RPMI7951 (cell line): Measurements from ENCODE around the gene CAPZA3. TPM values are rescaled to one million over a fixed set of nuclear protein-coding genes. Genes with fewer than 3 reads are reported as not detected.
"Not testable (repeated sequence)": the region's sequence is repeated elsewhere in the genome, so short reads cannot be mapped to it uniquely, and the experiment has no call there.

ENCODE experiments used
- DNase-seq: peaks from one replicate; pipeline ENCODE4 v3.0.0-alpha.2; 2012; ENCODE audit warnings: low read depth
- total RNA-seq: library from RNA; depleted of rRNA; stranded (reverse); fragments of >200 nt; shearing (Covaris generic); gene quantifications from 2 replicates; pipeline ENCODE4 v1.2.3, GENCODE V29; 2014; rRNA removed

CAPZA3 gene
- total RNA-seq, 1 experiment from 2014 or later: not detected

DNA sequence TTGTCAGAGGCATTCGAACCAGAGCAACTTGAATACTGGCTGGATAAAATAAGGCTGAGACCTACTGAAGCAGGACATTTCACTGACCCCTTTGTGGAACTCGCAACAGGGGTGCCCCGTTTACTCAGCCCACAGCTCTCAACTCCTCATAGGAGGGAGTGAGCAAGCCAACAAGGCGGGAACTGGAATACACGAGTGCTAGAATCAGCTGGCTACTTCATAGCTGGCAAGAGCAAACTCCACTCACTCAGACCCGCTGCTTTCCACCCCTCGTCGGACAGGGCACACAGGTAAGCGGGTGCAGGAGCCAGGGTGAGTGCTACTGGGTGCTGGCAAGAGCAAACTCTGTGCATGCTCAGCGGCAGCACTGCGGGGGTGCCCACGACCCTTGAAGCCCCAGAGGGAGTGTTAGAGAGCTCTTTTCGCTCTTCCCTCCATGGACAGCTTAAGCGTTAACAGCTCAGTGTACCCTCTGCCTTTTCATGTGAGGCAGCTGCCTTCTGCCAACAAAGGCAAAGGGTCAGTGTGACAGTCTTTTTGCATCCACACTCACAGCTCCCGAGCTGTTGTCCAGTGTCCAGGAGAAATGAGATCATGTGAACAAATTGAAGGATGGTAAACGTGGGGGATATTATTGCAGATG is 15.7 kb downstream of the CAPZA3 start:
- no peak for DNase-seq

DNA sequence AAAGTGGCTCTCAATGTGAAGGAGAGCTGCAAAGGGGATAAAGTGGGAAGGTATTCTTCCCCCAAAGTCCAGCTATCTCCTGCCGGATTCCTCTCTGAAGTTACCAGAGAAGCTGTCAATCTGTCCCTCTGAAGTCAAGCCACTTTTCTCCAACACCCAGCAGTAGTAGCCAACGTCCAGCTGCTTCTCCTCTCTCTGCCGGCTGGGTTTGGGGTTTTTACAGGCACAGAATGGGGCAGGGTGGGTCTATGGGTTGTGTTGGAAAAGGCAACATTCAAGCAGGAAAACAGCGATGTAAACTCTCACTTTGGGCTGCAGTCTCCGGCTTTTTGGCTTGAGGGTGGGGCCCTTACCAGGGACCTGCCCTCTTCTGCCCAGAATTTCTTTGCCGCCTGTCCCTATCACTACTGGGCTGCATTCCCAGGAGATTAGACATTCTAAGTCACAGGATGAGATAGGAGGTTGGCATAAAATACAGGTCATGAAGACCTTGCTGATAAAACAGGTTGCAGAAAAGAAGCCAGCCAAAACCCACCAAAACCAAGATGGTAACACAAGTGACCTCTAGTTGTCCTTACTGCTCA is 16.3 kb downstream of the CAPZA3 start:
- DNase-seq: no peak

DNA sequence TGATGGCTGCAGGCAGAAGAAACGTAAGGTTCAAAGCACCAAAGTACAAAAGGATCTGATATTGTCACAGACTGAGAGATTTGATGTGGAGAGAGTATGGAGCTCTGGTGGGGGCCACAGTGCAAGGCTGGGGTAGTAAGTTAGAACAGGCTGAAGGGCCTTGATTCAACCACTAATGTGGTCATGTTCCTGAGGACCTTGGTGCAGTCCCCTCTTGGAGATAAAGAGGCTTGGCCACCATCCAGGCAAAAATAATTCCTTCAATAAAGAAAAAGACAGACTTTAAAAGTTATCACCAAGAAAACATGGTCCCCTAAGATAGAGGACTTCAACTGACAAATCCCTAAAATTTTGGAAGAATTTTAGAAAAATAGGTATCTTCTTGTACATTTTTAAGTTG is 17.4 kb downstream of the CAPZA3 start:
- no peak for DNase-seq

DNA sequence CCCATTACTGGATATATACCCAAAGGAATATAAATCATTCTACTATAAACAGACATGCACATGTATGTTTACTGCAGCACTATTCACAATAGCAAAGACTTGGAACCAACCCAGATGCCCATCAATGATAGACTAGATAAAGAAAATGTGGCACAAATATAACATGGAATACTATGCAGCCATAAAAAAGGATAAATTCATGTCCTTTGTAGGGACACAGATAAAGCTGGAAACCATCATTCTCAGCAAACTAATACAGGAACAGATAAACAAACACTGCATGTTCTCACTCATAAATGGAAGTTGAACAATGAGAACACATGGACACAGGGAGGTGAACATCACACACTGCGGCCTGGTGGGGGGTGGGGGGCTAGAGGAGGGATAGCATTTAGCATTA is 28.6 kb downstream of the CAPZA3 start:
- DNase-seq: not testable (repeated sequence)

DNA sequence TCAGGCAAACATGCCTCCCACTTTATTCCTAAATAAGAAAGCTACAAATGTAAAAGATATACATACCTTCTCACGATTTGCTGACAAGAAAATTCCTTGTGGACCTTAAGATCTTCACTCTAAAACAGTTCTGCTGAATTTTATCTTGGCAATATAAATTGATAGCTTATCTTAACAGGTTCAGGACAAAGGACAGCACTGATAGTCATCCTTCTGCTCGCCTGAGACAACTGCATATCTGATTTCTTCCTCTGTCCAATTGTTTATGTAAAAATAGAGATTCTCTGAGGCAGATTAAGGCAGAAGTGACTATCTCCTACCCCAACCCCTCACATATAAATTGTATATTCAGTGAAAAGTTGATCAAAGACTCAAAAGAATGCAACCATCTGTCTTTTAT is 44.9 kb downstream of the CAPZA3 start:
- peak; percentile 4 for DNase-seq

DNA sequence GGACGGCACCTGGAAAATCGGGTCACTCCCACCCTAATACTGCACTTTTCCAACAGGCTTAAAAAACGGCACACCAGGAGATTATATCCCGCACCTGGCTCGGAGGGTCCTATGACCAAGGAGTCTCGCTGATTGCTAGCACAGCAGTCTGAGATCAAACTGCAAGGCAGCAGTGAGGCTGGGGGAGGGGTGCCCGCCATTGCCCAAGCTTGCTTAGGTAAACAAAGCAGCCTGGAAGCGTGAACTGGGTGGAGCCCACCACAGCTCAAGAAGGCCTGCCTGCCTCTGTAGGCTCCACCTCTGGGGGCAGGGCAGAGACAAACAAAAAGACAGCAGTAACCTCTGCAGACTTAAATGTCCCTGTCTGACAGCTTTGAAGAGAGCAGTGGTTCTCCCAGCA is 47.5 kb downstream of the CAPZA3 start:
- DNase-seq: not testable (repeated sequence)

Other genes with a start within 250 kb of the CAPZA3 start
- gene PLCZ1, start 107 bp upstream of the CAPZA3 start, total RNA-seq: not detected in 2 replicates